DOHH2 (cell line): ENCODE results near the gene NAP1L4.

Source experiments
- EZH2phosphoT487 ChIP-seq: fragments of 200-600 bp; sonication (generic); IDR thresholded peaks from 2 replicates; pipeline ENCODE4 v1.6.1; 2017; ENCODE audit warnings: borderline replicate concordance, mild to moderate bottlenecking, antibody characterized with exemption, low read length, moderate library complexity, mixed read lengths
- TF ChIP-seq, protein P1 (sequence below): fragments of 200-600 bp; sonication (generic); IDR thresholded peaks from one replicate; pipeline ENCODE4 v1.5.1; 2014; ENCODE audit warnings: antibody characterized with exemption, mild to moderate bottlenecking, low read depth, low read length; ENCODE audit not compliant: poor library complexity, severe bottlenecking

DNA sequence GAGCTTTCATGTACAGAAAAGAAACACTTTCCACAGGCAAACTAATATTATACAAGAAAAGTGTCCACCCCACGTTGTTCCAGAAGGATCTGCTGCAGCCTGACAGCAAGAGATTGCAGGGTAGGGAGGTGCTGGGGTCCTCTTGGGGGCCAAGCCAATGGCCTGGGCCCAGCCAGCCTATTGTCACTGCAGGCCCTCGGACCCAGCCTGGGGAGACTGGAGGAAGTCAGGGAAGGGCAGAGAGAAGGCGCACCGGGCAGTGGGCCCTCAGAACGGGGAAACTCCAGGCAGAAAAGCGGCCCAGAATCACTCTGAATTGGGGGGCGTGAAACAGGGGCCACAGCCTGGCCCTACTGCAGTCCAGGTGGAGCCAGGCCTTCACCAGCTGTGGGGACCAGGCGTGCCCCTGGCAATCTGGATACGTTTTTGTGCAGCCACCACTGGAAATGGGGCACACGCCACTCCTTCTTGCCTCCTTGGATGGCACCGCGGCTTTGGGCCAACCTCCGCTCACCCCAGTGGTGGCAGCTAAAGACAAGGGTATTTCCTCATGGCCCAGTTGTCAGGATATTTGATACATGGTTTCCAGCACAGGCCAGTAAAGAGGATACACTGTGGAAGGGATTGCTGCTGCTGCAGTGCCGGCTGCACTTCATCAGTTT lies 3.9 kb upstream of the NAP1L4 start:
- TF ChIP-seq, protein P1, sequence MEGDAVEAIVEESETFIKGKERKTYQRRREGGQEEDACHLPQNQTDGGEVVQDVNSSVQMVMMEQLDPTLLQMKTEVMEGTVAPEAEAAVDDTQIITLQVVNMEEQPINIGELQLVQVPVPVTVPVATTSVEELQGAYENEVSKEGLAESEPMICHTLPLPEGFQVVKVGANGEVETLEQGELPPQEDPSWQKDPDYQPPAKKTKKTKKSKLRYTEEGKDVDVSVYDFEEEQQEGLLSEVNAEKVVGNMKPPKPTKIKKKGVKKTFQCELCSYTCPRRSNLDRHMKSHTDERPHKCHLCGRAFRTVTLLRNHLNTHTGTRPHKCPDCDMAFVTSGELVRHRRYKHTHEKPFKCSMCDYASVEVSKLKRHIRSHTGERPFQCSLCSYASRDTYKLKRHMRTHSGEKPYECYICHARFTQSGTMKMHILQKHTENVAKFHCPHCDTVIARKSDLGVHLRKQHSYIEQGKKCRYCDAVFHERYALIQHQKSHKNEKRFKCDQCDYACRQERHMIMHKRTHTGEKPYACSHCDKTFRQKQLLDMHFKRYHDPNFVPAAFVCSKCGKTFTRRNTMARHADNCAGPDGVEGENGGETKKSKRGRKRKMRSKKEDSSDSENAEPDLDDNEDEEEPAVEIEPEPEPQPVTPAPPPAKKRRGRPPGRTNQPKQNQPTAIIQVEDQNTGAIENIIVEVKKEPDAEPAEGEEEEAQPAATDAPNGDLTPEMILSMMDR: no peak
- no peak for TF ChIP-seq EZH2phosphoT487
